Common myeloid progenitor, CD34-positive (primary cell): ENCODE data around the gene S1PR5.

Source experiments
- CTCF ChIA-PET: fragments of 350-600 bp; sonication (Branson Sonifier 250); formaldehyde crosslinking; loops from one replicate; lab custom pipeline; 2021; ENCODE audit warnings: antibody characterized with exemption; lab: Charles Lee
- POLR2A ChIA-PET: fragments of 350-600 bp; sonication (Branson Sonifier 250); formaldehyde crosslinking; loops from one replicate; lab custom pipeline; 2021; ENCODE audit warnings: antibody characterized with exemption; lab: Charles Lee
- DNase-seq, 3 donors: peaks; one replicate each; pipeline versions ENCODE4 v3.0.0 to v3.0.0-alpha.2; 2013
- H3K27ac ChIP-seq, 2 experiments: 1 replicate in 1 of 2; 2 replicates in 1 of 2; pipeline ENCODE4 v1.7.0; 2013; ENCODE audit warnings: inconsistent platforms in 2 of 2, low read length in 2 of 2, mild to moderate bottlenecking in 2 of 2, low read depth in 1 of 2, moderate library complexity in 1 of 2; ENCODE audit not compliant: severe bottlenecking in 2 of 2, insufficient read depth in 1 of 2, poor library complexity in 1 of 2
- H3K27me3 ChIP-seq, 5 experiments: replicated peaks in 2 of 5; 1 replicate in 3 of 5; 2 replicates in 2 of 5; pipeline versions ENCODE4 v1.6.1 to v1.7.0; 2013; ENCODE audit warnings: low read length in 4 of 5, mild to moderate bottlenecking in 2 of 5, moderate library complexity in 2 of 5, inconsistent platforms in 1 of 5; ENCODE audit not compliant: insufficient read depth in 5 of 5, control insufficient read depth in 4 of 5
- H3K36me3 ChIP-seq, 4 experiments: 1 replicate in 2 of 4; 2 replicates in 2 of 4; pipeline versions ENCODE4 v1.6.1 to v1.7.0; 2013; ENCODE audit warnings: low read length in 3 of 4, control low read depth in 1 of 4, mild to moderate bottlenecking in 1 of 4; ENCODE audit not compliant: control insufficient read depth in 4 of 4, insufficient read depth in 4 of 4
- H3K4me1 ChIP-seq, 4 experiments: 1 replicate in 3 of 4; 2 replicates in 1 of 4; pipeline versions ENCODE4 v1.6.1 to v1.7.1; 2013; ENCODE audit warnings: low read length in 3 of 4, mild to moderate bottlenecking in 3 of 4, control low read depth in 1 of 4, inconsistent platforms in 1 of 4, moderate library complexity in 1 of 4; ENCODE audit not compliant: control insufficient read depth in 4 of 4, insufficient read depth in 4 of 4; ENCODE audit errors: control extremely low read depth in 1 of 4
- H3K4me3 ChIP-seq, 7 experiments: 1 replicate in 4 of 7; 2 replicates in 3 of 7; pipeline versions ENCODE4 v1.5.1 to v1.7.0; 2013; ENCODE audit warnings: mild to moderate bottlenecking in 7 of 7, low read length in 6 of 7, moderate library complexity in 6 of 7, inconsistent platforms in 2 of 7, low read depth in 2 of 7, control low read depth in 1 of 7; ENCODE audit not compliant: insufficient read depth in 4 of 7, control insufficient read depth in 1 of 7; ENCODE audit errors: extremely low read depth in 1 of 7
- H3K9me3 ChIP-seq, 5 experiments: 1 replicate in 4 of 5; 2 replicates in 1 of 5; pipeline versions ENCODE4 v1.6.1 to v1.7.1; 2013; ENCODE audit warnings: low read length in 4 of 5, mild to moderate bottlenecking in 2 of 5, inconsistent platforms in 1 of 5, low read depth in 1 of 5, moderate library complexity in 1 of 5; ENCODE audit not compliant: control insufficient read depth in 4 of 5, insufficient read depth in 2 of 5; ENCODE audit errors: control extremely low read depth in 1 of 5
- WGBS: methylation state at CpG from one replicate; pipeline ENCODE4 v1.1.5; 2013; ENCODE audit not compliant: insufficient coverage; 5-methylcytosine and 5-hydroxymethylcytosine counted together

Gene S1PR5

DNA sequence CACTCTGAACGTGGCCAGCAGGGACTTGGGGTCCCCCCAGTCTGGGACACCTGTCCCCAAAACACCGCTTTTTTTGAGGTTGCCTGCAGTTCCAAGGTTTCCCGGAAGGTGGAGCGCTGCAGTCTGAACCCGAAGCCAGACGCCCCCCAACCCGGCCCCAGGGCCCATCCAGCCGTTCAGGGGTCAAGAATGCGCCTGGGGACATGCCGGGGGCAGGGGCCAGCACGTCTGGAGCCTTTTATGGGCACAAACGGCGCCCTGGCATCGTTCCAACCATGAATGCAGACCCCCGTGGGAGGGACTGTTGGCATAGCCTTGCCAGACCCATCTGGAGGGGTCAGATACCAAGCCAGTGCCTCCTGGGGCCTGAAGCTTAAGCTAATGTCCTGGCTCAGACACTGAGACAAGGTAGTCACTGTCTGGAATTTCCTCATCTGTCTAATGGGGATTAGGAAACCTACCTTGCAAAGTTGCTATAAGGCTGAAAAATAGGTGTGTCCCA is 6.9 kb downstream of the S1PR5 start:
- 15% methylated on average over 11 of the region's 15 CpGs for WGBS
- H3K9me3 ChIP-seq = no peaks in the 10 kb centered on the region
- DNase-seq = peak; percentile 40 to 55 (median 47)
- H3K27me3 ChIP-seq = peaks cover 0 to 42% (median 14%) of the 10 kb centered on the region in 5 experiments
- no peaks in the 10 kb centered on the region for H3K36me3 ChIP-seq
- ChIA-PET CTCF (interaction anchor here (0.7 to 5.8 kb wide), 8 partner anchors 13 to 325 kb away, joined by 3 to 37 read pairs (median 3); partner anchors contain the start of gene TMED1), POLR2A (interaction anchor here (0.9 kb wide), 1 partner anchor 31 kb away, joined by 4 read pairs; no protein-coding TSS in a partner anchor)
- H3K4me1 ChIP-seq = peaks cover 0 to 21% (median 17%) of the 10 kb centered on the region in 4 experiments
- no peak overlapping the region for H3K27ac ChIP-seq
- H3K4me3 ChIP-seq = no peak overlapping the region

GRCh38 chr19:10508707-10509106 is 8.5 kb downstream of the S1PR5 start:
- 100% methylated on average over 1 of the region's 3 CpGs for WGBS
- no peak overlapping the region for H3K4me3 ChIP-seq
- peaks cover 0 to 10% (median 6%) of the 10 kb centered on the region in 4 experiments for H3K4me1 ChIP-seq
- no peak overlapping the region for H3K27ac ChIP-seq
- H3K36me3 ChIP-seq = no peaks in the 10 kb centered on the region
- no peaks in the 10 kb centered on the region for H3K9me3 ChIP-seq
- peaks cover 0 to 26% (median 8%) of the 10 kb centered on the region in 5 experiments for H3K27me3 ChIP-seq
- ChIA-PET CTCF (interaction anchor here (0.6 to 5.8 kb wide), 10 partner anchors 8 to 64 kb away, joined by 3 to 37 read pairs (median 6); partner anchors contain the start of gene S1PR5), POLR2A (interaction anchor here (0.7 kb wide), 1 partner anchor 135 kb away, joined by 3 read pairs; no protein-coding TSS in a partner anchor)
- no peak for DNase-seq

GRCh38 chr19:10508036-10508435 is 9.2 kb downstream of the S1PR5 start:
- ChIA-PET CTCF (interaction anchor here (0.5 to 5.8 kb wide), 11 partner anchors 9 to 54 kb away, joined by 3 to 37 read pairs (median 4); partner anchors contain the start of gene S1PR5), POLR2A (interaction anchor here (0.6 kb wide), 1 partner anchor 10 kb away, joined by 6 read pairs; no protein-coding TSS in a partner anchor)
- no peak overlapping the region for H3K27ac ChIP-seq
- no peak overlapping the region for H3K4me3 ChIP-seq
- no peaks in the 10 kb centered on the region for H3K9me3 ChIP-seq
- DNase-seq = no peak
- WGBS = 95% methylated on average over 14 of the region's 16 CpGs
- peaks cover 0 to 19% (median 2%) of the 10 kb centered on the region in 5 experiments for H3K27me3 ChIP-seq
- H3K36me3 ChIP-seq = no peaks in the 10 kb centered on the region
- H3K4me1 ChIP-seq = peaks cover 0 to 12% (median 9%) of the 10 kb centered on the region in 4 experiments

- Histone ChIP-seq H3K36me3 (peaks cover 0 to 3% (median 0%) of the 10 kb centered on the region in 4 experiments), H3K4me3 (peak overlapping the region in 1 of 7 experiments; percentile 11), H3K9me3 (no peaks in the 10 kb centered on the region), H3K4me1 (peaks cover 0 to 24% (median 20%) of the 10 kb centered on the region in 4 experiments), H3K27ac (no peak overlapping the region), H3K27me3 (peaks cover 0 to 3% (median 0%) of the 10 kb centered on the region in 5 experiments)
- ChIA-PET POLR2A (no interaction called here), CTCF (interaction anchor here (0.7 to 1.3 kb wide), 8 partner anchors 11 to 255 kb away, joined by 3 to 5 read pairs (median 3); partner anchors contain the start of gene CDKN2D)
- peak; percentile 81 to 91 (median 88) for DNase-seq
- WGBS = 14% methylated on average over 6 of the region's 17 CpGs
Observed at GRCh38 chr19:10505583-10506229, 11.5 kb downstream of the S1PR5 start.

GRCh38 chr19:10503002-10503789 is 14.1 kb downstream of the S1PR5 start, which contains the start of gene KEAP1:
Gene KEAP1 (minus strand): TSS chr19:10503356. CDS start chr19:10500033, 3,323 bp downstream.
- CTCF ChIA-PET = interaction anchor here (1.1 to 1.3 kb wide), 4 partner anchors 9 to 64 kb away, joined by 3 to 5 read pairs (median 3); partner anchors contain the start of gene S1PR5
- H3K4me3 ChIP-seq = peak within 1 kb of the TSS; percentile 71 to 92 (median 81)
- H3K9me3 ChIP-seq = no peaks in the 10 kb centered on the region
- peak within 1 kb of the TSS; percentile 86 to 96 for H3K27ac ChIP-seq
- H3K36me3 ChIP-seq = peaks cover 2 to 23% (median 9%) of the 10 kb centered on the region in 4 experiments
- H3K27me3 ChIP-seq = no peaks in the 10 kb centered on the region
- peak in 2 of 3 donors; percentile 79 to 84 for DNase-seq
- POLR2A ChIA-PET = interaction anchor here (0.6 kb wide), 1 partner anchor 164 kb away, joined by 3 read pairs; no protein-coding TSS in a partner anchor
- peaks cover 0 to 21% (median 16%) of the 10 kb centered on the region in 4 experiments for H3K4me1 ChIP-seq
- 2% methylated on average over 69 of the region's 73 CpGs for WGBS

DNA sequence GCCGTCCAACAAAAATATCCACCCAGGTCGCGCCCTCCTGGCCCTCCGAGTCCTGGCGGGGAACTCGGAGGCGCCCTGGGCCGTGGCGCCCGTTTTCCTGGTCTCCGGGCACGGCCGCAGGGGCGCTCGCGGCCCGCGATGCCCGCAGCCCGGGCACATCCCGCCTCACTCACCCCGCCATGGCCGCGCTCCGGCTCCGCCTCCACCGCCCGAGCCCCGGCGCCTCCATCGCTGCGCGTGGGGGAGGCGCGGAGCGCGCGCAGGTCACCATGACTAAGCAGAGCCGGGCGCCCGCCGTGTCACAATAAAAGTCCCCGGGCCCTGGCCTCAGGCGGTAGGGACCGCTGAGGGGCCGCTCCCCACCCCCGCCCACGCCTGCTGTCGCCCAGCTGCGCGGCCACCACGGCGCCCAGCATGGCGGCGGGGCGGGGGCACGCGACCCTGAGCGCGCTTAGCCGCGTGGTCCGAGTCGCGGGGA is 14.7 kb downstream of the S1PR5 start:
- Histone ChIP-seq H3K4me1 (peaks cover 0 to 21% (median 16%) of the 10 kb centered on the region in 4 experiments), H3K36me3 (peaks cover 2 to 25% (median 9%) of the 10 kb centered on the region in 4 experiments), H3K4me3 (peak overlapping the region; percentile 71 to 92 (median 81)), H3K9me3 (no peaks in the 10 kb centered on the region), H3K27me3 (no peaks in the 10 kb centered on the region), H3K27ac (peak overlapping the region; percentile 86 to 96)
- 0% methylated on average over 51 of the region's 65 CpGs for WGBS
- peak; percentile 94 to 97 (median 97) for DNase-seq
- ChIA-PET CTCF (interaction anchor here (1.1 kb wide), 1 partner anchor 65 kb away, joined by 3 read pairs; no protein-coding TSS in a partner anchor), POLR2A (interaction anchor here (0.6 kb wide), 1 partner anchor 164 kb away, joined by 3 read pairs; no protein-coding TSS in a partner anchor)
